NT2/D1 (cell line): ENCODE results near the gene SMG9.

Source experiments
- SUZ12 ChIP-seq: IDR thresholded peaks from 2 replicates; pipeline ENCODE4 v1.6.1; 2011; ENCODE audit not compliant: insufficient read length, insufficient read depth; ENCODE audit errors: extremely low read depth
- YY1 ChIP-seq: IDR thresholded peaks from 2 replicates; pipeline ENCODE4 v1.6.1; 2011; ENCODE audit not compliant: insufficient read length, insufficient read depth
- ZNF274 ChIP-seq: IDR thresholded peaks from 2 replicates; pipeline ENCODE4 v1.6.1; 2011; ENCODE audit warnings: mild to moderate bottlenecking, low read depth, low read length

DNA sequence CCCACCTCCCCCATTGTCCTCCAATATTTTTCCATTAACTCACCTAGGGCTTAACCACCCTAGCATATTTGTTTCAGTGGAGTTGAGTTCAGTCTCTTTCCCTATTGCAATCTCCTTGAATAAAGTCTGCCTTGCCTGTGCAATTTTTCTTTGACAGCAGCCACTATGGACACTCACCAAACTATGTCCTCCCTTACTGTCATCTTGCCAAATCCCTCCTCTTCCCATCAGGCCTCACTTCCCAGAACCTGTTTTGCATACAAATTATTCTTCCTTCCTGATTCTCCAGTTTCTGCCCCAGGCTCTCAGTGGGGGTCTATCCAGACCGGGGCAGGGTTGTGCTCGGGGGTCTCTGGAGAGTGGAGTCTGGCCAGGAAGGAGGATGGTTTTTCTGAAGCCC lies 49.7 kb upstream of the SMG9 start:
- TF ChIP-seq ZNF274 (no peak), YY1 (no peak), SUZ12 (no peak)
